B cell (primary cell): ENCODE results near the gene CPE. TPM values are rescaled to one million over a fixed set of nuclear protein-coding genes. Genes with fewer than 3 reads are reported as not detected.

Experiments used
- ATAC-seq: fragments of 200-7000 bp; cut with Tn5 transposase; one replicate; pipeline ENCODE4 v1.10.0; 2021; ENCODE audit warnings: low read depth, mild to moderate bottlenecking, moderate number of reproducible peaks, moderate library complexity
- CTCF ChIA-PET: fragments of 350-600 bp; sonication (Branson Sonifier 250); formaldehyde crosslinking; loops from one replicate; lab custom pipeline; 2021; ENCODE audit warnings: antibody characterized with exemption, inconsistent platforms; lab: Charles Lee
- POLR2A ChIA-PET: fragments of 350-600 bp; sonication (Branson Sonifier 250); formaldehyde crosslinking; loops from one replicate; lab custom pipeline; 2021; ENCODE audit warnings: antibody characterized with exemption; lab: Charles Lee
- DNase-seq: peaks from one replicate; pipeline ENCODE4 v3.0.0; 2013
- H2AFZ ChIP-seq: 2 replicates; pipeline ENCODE4 v1.6.1; 2012; ENCODE audit warnings: mild to moderate bottlenecking, low read depth, low read length; ENCODE audit not compliant: insufficient read depth, poor library complexity, severe bottlenecking
- H3K27ac ChIP-seq, 2 donors: 1 replicate in 1 of 2; 2 replicates in 1 of 2; pipeline ENCODE4 v1.5.1; 2012 to 2013; ENCODE audit warnings: low read length in 2 of 2, mild to moderate bottlenecking in 2 of 2, moderate library complexity in 1 of 2
- H3K27me3 ChIP-seq, 4 experiments: fragments of 200-600 bp in 1 of 4; sonication (generic) in 1 of 4; replicated peaks in 1 of 4; 1 replicate in 2 of 4; 2 replicates in 2 of 4; pipeline versions ENCODE4 v1.6.1 to v1.7.0; 2013 to 2016; ENCODE audit warnings: low read length in 3 of 4, mild to moderate bottlenecking in 2 of 4, mixed read lengths in 1 of 4, moderate library complexity in 1 of 4; ENCODE audit not compliant: insufficient read depth in 4 of 4, control insufficient read depth in 3 of 4; ENCODE audit errors: control extremely low read depth in 1 of 4
- H3K36me3 ChIP-seq, 2 experiments: replicated peaks in 1 of 2; 1 replicate in 1 of 2; 2 replicates in 1 of 2; pipeline versions ENCODE4 v1.6.1 to v1.7.1; 2013; ENCODE audit warnings: low read length in 1 of 2; ENCODE audit not compliant: insufficient read depth in 2 of 2, control insufficient read depth in 1 of 2; ENCODE audit errors: control extremely low read depth in 1 of 2, extremely low read depth in 1 of 2
- H3K4me1 ChIP-seq, 2 donors: fragments of 200-600 bp in 1 of 2; sonication (generic) in 1 of 2; 1 replicate in 1 of 2; 2 replicates in 1 of 2; pipeline versions ENCODE4 v1.5.1 to v1.6.1; 2013 to 2017; ENCODE audit warnings: low read length in 2 of 2; ENCODE audit not compliant: control insufficient read depth in 2 of 2, insufficient read depth in 2 of 2
- H3K4me2 ChIP-seq: replicated peaks from 2 replicates; pipeline ENCODE3; 2012; ENCODE audit warnings: mild to moderate bottlenecking, low read depth, low read length; ENCODE audit not compliant: poor library complexity, severe bottlenecking
- H3K4me3 ChIP-seq, 5 experiments: fragments of 200-600 bp in 1 of 5; sonication (generic) in 1 of 5; 1 replicate in 3 of 5; 2 replicates in 2 of 5; pipeline versions ENCODE4 v1.5.1 to v1.7.0; 2011 to 2016; ENCODE audit warnings: low read length in 4 of 5, mild to moderate bottlenecking in 4 of 5, low read depth in 2 of 5, control low read depth in 1 of 5, moderate library complexity in 1 of 5; ENCODE audit not compliant: insufficient read depth in 1 of 5; ENCODE audit errors: control extremely low read depth in 1 of 5, extremely low read depth in 1 of 5
- H3K79me2 ChIP-seq: fragments of 200-600 bp; sonication (generic); one replicate; pipeline ENCODE4 v1.6.0; 2016; ENCODE audit warnings: low read length; ENCODE audit not compliant: control insufficient read depth, insufficient read depth
- H3K9ac ChIP-seq: fragments of 200-600 bp; sonication (generic); 2 replicates; pipeline ENCODE4 v1.6.1; 2017; ENCODE audit warnings: mild to moderate bottlenecking, low read length, moderate library complexity
- H3K9me3 ChIP-seq, 3 donors: one replicate each; pipeline versions ENCODE4 v1.6.1 to v1.7.1; 2013; ENCODE audit warnings: low read length in 2 of 3; ENCODE audit not compliant: control insufficient read depth in 2 of 3, insufficient read depth in 1 of 3; ENCODE audit errors: control extremely low read depth in 1 of 3
- H4K20me1 ChIP-seq: 2 replicates; pipeline ENCODE4 v1.6.0; 2012; ENCODE audit warnings: mild to moderate bottlenecking, low read length; ENCODE audit not compliant: insufficient read depth, control insufficient read depth, poor library complexity, severe bottlenecking
- H3K27ac Mint-ChIP-seq: one replicate; pipeline ENCODE4 v1.8.0; 2021; ENCODE audit warnings: mixed read lengths
- H3K27me3 Mint-ChIP-seq: one replicate; pipeline ENCODE4 v1.8.0; 2021; ENCODE audit warnings: mixed read lengths
- H3K4me1 Mint-ChIP-seq: one replicate; pipeline ENCODE4 v1.8.0; 2021; ENCODE audit warnings: mixed read lengths
- H3K4me3 Mint-ChIP-seq: one replicate; pipeline ENCODE4 v1.8.0; 2021; ENCODE audit warnings: mixed read lengths
- H3K9me3 Mint-ChIP-seq: one replicate; pipeline ENCODE4 v1.8.0; 2022; ENCODE audit warnings: mixed read lengths; ENCODE audit not compliant: insufficient read depth
- EZH2 ChIP-seq: IDR thresholded peaks from 2 replicates; pipeline ENCODE4 v1.6.1; 2012; ENCODE audit warnings: borderline replicate concordance, low read depth, mild to moderate bottlenecking, moderate library complexity, low read length; ENCODE audit not compliant: insufficient read depth, poor library complexity, severe bottlenecking
- WGBS: methylation state at CpG from one replicate; pipeline ENCODE4 v1.1.5; 2013; ENCODE audit warnings: missing lambda C conversion rate; ENCODE audit not compliant: insufficient coverage; 5-methylcytosine and 5-hydroxymethylcytosine counted together
- intact Hi-C: fragments of 100-400 bp; cut with micrococcal nuclease; formaldehyde crosslinking; loops from one replicate; pipeline ENCODE4 v1.10.0; 2022
- polyA plus RNA-seq: library from polyadenylated mRNA; depleted of rRNA; stranded (reverse); fragments of >200 nt; gene quantifications from 2 replicates; pipeline ENCODE4 v1.2.3, GENCODE V29; 2012
- total RNA-seq, 2 donors: library from RNA; stranded (reverse); fragments of 120-200 nt in 1 of 2; gene quantifications; 1 replicate in 1 of 2; 2 replicates in 1 of 2; pipeline versions ENCODE4 v1.2.3 to v1.2.4, GENCODE V29; 2013 to 2022
- TF ChIP-seq, protein P1 (sequence below): fragments of 200-600 bp; IDR thresholded peaks from one replicate; pipeline ENCODE4 v1.8.0; 2022; ENCODE audit warnings: antibody characterized with exemption, mild to moderate bottlenecking

CPE gene
- total and polyA plus RNA-seq, 2 donors (not counting 1 experiment from before 2014, with no cell fraction given): not detected

GRCh38 chr4:165516281-165516833, 137.5 kb downstream of the CPE start:
- no peak for TF ChIP-seq EZH2
- TF ChIP-seq, protein P1, sequence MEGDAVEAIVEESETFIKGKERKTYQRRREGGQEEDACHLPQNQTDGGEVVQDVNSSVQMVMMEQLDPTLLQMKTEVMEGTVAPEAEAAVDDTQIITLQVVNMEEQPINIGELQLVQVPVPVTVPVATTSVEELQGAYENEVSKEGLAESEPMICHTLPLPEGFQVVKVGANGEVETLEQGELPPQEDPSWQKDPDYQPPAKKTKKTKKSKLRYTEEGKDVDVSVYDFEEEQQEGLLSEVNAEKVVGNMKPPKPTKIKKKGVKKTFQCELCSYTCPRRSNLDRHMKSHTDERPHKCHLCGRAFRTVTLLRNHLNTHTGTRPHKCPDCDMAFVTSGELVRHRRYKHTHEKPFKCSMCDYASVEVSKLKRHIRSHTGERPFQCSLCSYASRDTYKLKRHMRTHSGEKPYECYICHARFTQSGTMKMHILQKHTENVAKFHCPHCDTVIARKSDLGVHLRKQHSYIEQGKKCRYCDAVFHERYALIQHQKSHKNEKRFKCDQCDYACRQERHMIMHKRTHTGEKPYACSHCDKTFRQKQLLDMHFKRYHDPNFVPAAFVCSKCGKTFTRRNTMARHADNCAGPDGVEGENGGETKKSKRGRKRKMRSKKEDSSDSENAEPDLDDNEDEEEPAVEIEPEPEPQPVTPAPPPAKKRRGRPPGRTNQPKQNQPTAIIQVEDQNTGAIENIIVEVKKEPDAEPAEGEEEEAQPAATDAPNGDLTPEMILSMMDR: no peak
- Histone ChIP-seq H3K79me2 (no peaks in the 10 kb centered on the region), H3K27me3 (no peaks in the 10 kb centered on the region), H3K4me2 (no peak overlapping the region), H3K4me3 (no peak overlapping the region), H4K20me1 (no peaks in the 10 kb centered on the region), H3K9me3 (no peaks in the 10 kb centered on the region), H3K9ac (no peak overlapping the region), H2AFZ (no peak overlapping the region), H3K27ac (no peak overlapping the region), H3K4me1 (no peaks in the 10 kb centered on the region), H3K36me3 (no peaks in the 10 kb centered on the region)
- DNase-seq (no peak), ATAC-seq (no peak)
- Mint-ChIP-seq H3K27me3 (peaks cover 10% of the 10 kb centered on the region), H3K4me3 (no peak overlapping the region), H3K27ac (no peak overlapping the region), H3K4me1 (no peaks in the 10 kb centered on the region), H3K9me3 (no peaks in the 10 kb centered on the region)
- POLR2A ChIA-PET: no interaction called here
- CTCF ChIA-PET: no interaction called here
- intact Hi-C loops: no loop called here
- WGBS: 91% methylated on average over 4 of the region's 6 CpGs

DNA sequence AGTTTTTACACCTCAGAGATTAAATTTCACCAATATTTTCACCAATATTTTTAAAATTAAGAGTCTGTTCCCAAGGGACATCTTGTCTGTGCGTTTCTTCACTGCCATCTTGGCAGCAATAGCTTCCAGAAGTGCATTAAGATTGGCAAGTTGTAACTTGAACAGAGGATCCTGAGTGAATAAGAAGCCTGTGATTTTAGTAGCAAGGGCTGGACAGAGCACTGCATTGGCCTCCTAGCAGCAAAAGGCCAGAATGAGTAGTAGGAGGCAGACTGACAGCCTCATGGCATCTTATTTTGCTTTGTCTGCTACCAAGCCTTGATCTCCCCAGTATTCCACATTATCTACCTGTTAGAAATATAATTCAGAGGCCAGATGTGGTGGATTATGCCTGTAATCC, 138.4 kb downstream of the CPE start:
- intact Hi-C loops: no loop called here
- Histone ChIP-seq H3K4me2 (no peak overlapping the region), H3K27me3 (no peaks in the 10 kb centered on the region), H2AFZ (no peak overlapping the region), H3K79me2 (no peaks in the 10 kb centered on the region), H3K4me3 (no peak overlapping the region), H3K9ac (no peak overlapping the region), H3K36me3 (no peaks in the 10 kb centered on the region), H3K27ac (no peak overlapping the region), H4K20me1 (no peaks in the 10 kb centered on the region), H3K4me1 (no peaks in the 10 kb centered on the region), H3K9me3 (no peaks in the 10 kb centered on the region)
- WGBS: no CpG with 5 or more reads among the region's 1 CpG
- H3K4me3 Mint-ChIP-seq: no peak overlapping the region
- H3K27me3 Mint-ChIP-seq: peaks cover 10% of the 10 kb centered on the region
- H3K27ac Mint-ChIP-seq: no peak overlapping the region
- TF ChIP-seq EZH2: no peak
- TF ChIP-seq, protein P1: no peak
- DNase-seq (no peak), ATAC-seq (no peak)
- H3K4me1 Mint-ChIP-seq: no peaks in the 10 kb centered on the region
- ChIA-PET CTCF (no interaction called here), POLR2A (no interaction called here)
- no peaks in the 10 kb centered on the region for H3K9me3 Mint-ChIP-seq
